Measurements from ENCODE around the gene CSTA.

The CSTA gene

GRCh38 chr3:122324871-122325323 lies at the start of gene CSTA:
Gene CSTA (plus strand): TSS chr3:122325248. CDS start chr3:122325293, 45 bp downstream.
- no peak for DNase-seq (ENCODE audit: low read depth in 2 of 2)

- DNase-seq (ENCODE audit: low read depth in 2 of 2) = no peak
Measured at GRCh38 chr3:122281891-122282290, 43.2 kb upstream of the CSTA start.

GRCh38 chr3:122283796-122284445 lies 41.1 kb upstream of the CSTA start:
- no peak for DNase-seq (ENCODE audit: low read depth in 2 of 2)

GRCh38 chr3:122284486-122284885 lies 40.6 kb upstream of the CSTA start:
- DNase-seq (ENCODE audit: low read depth in 2 of 2) = no peak

- no peak for DNase-seq (ENCODE audit: low read depth in 2 of 2)
Measured at GRCh38 chr3:122294359-122294758, 30.7 kb upstream of the CSTA start.

GRCh38 chr3:122295266-122296062 lies 29.6 kb upstream of the CSTA start:
- DNase-seq (ENCODE audit: low read depth in 2 of 2) = no peak

GRCh38 chr3:122298239-122298638 lies 26.8 kb upstream of the CSTA start:
- DNase-seq (ENCODE audit: low read depth in 2 of 2) = no peak

- no peak for DNase-seq (ENCODE audit: low read depth in 2 of 2)
Measured at GRCh38 chr3:122299215-122299614, 25.8 kb upstream of the CSTA start.

- DNase-seq (ENCODE audit: low read depth in 2 of 2) = no peak
Measured at GRCh38 chr3:122299872-122300460, 25.1 kb upstream of the CSTA start.

- DNase-seq (ENCODE audit: low read depth in 2 of 2) = no peak
Measured at GRCh38 chr3:122301063-122301462, 24.0 kb upstream of the CSTA start.

- DNase-seq (ENCODE audit: low read depth in 2 of 2) = no peak
Measured at GRCh38 chr3:122305818-122306621, 19.0 kb upstream of the CSTA start.

- DNase-seq (ENCODE audit: low read depth in 2 of 2) = no peak
Measured at GRCh38 chr3:122306622-122306953, 18.5 kb upstream of the CSTA start.

- no peak for DNase-seq (ENCODE audit: low read depth in 2 of 2)
Measured at GRCh38 chr3:122307094-122307687, 17.9 kb upstream of the CSTA start.

- no peak for DNase-seq (ENCODE audit: low read depth in 2 of 2)
Measured at GRCh38 chr3:122307976-122308375, 17.1 kb upstream of the CSTA start.

- no peak for DNase-seq (ENCODE audit: low read depth in 2 of 2)
Measured at GRCh38 chr3:122310361-122310760, 14.7 kb upstream of the CSTA start.

- DNase-seq (ENCODE audit: low read depth in 2 of 2) = no peak
Measured at GRCh38 chr3:122312826-122313225, 12.2 kb upstream of the CSTA start.

- DNase-seq (ENCODE audit: low read depth in 2 of 2) = no peak
Measured at GRCh38 chr3:122313281-122313680, 11.8 kb upstream of the CSTA start.

- DNase-seq (ENCODE audit: low read depth in 2 of 2) = no peak
Measured at GRCh38 chr3:122314228-122314876, 10.7 kb upstream of the CSTA start.

- DNase-seq (ENCODE audit: low read depth in 2 of 2) = no peak
Measured at GRCh38 chr3:122315619-122316018, 9.4 kb upstream of the CSTA start.

- DNase-seq (ENCODE audit: low read depth in 2 of 2) = no peak
Measured at GRCh38 chr3:122316368-122316767, 8.7 kb upstream of the CSTA start.

GRCh38 chr3:122318620-122319019 lies 6.4 kb upstream of the CSTA start:
- DNase-seq (ENCODE audit: low read depth in 2 of 2) = no peak

All from stimulated activated CD8-positive, alpha-beta memory T cell treated with anti-CD3 and anti-CD28 coated beads, Interleukin-2, amount 100 ng/mL, for 48 hours (primary cell).